GM23338 (cell line): ENCODE data around the gene TRAPPC2. TPM values are rescaled to one million over a fixed set of nuclear protein-coding genes. Genes with fewer than 3 reads are reported as not detected.

Source experiments
- ATAC-seq: fragments of 200-7000 bp; cut with Tn5 transposase; 3 replicates; pipeline ENCODE4 v1.9.1; 2020
- DNase-seq: peaks from one replicate; pipeline ENCODE4 v3.0.0-alpha.2; 2015; ENCODE audit warnings: low spot score
- H2AFZ ChIP-seq: fragments of 200-600 bp; sonication (generic); 2 replicates; pipeline ENCODE4 v1.8.0; 2016; ENCODE audit warnings: antibody characterized with exemption, mild to moderate bottlenecking, moderate library complexity
- H3F3A ChIP-seq: fragments of 200-600 bp; sonication (generic); replicated peaks from 2 replicates; pipeline ENCODE4 v1.8.0; 2017; ENCODE audit warnings: antibody characterized with exemption, mixed run types, low read depth
- H3K27ac ChIP-seq: fragments of 200-600 bp; sonication (generic); 2 replicates; pipeline ENCODE4 v1.6.1; 2016; ENCODE audit warnings: low read depth
- H3K27me3 ChIP-seq: fragments of 200-600 bp; sonication (generic); 2 replicates; pipeline ENCODE4 v1.8.0; 2016; ENCODE audit warnings: mild to moderate bottlenecking, mixed run types, moderate library complexity; ENCODE audit not compliant: insufficient read depth
- H3K36me3 ChIP-seq: fragments of 200-600 bp; sonication (generic); 2 replicates; pipeline ENCODE4 v1.8.0; 2016; ENCODE audit warnings: mild to moderate bottlenecking; ENCODE audit not compliant: insufficient read depth
- H3K4me1 ChIP-seq: fragments of 200-600 bp; sonication (generic); 2 replicates; pipeline ENCODE4 v1.8.0; 2016; ENCODE audit warnings: mild to moderate bottlenecking, moderate library complexity; ENCODE audit not compliant: insufficient read depth
- H3K4me2 ChIP-seq: fragments of 200-600 bp; sonication (generic); 2 replicates; pipeline ENCODE4 v1.7.1; 2017; ENCODE audit warnings: mixed run types
- H3K4me3 ChIP-seq: fragments of 200-600 bp; sonication (generic); 2 replicates; pipeline ENCODE4 v1.6.1; 2016; ENCODE audit warnings: mixed run types
- H3K79me2 ChIP-seq: fragments of 200-600 bp; sonication (generic); replicated peaks from 2 replicates; pipeline ENCODE4 v1.8.0; 2017; ENCODE audit warnings: mild to moderate bottlenecking; ENCODE audit not compliant: insufficient read depth
- H3K9me2 ChIP-seq: fragments of 200-600 bp; sonication (generic); 2 replicates; pipeline ENCODE4 v1.8.0; 2017; ENCODE audit not compliant: insufficient read depth
- H4K20me1 ChIP-seq: fragments of 200-600 bp; sonication (generic); replicated peaks from 2 replicates; pipeline ENCODE4 v1.8.0; 2017; ENCODE audit warnings: mild to moderate bottlenecking; ENCODE audit not compliant: insufficient read depth
- H3K27ac Mint-ChIP-seq: 2 replicates; pipeline ENCODE4 v1.8.0; 2020; ENCODE audit warnings: inconsistent platforms, mild to moderate bottlenecking, moderate library complexity, mixed read lengths
- H3K27me3 Mint-ChIP-seq: 3 replicates; pipeline ENCODE4 v1.8.0; 2022; ENCODE audit warnings: low read depth, mild to moderate bottlenecking, moderate library complexity, mixed read lengths, inconsistent platforms; ENCODE audit not compliant: insufficient read depth, poor library complexity
- H3K36me3 Mint-ChIP-seq: 3 replicates; pipeline ENCODE4 v1.8.0; 2021; ENCODE audit warnings: low read depth, mild to moderate bottlenecking, inconsistent platforms, moderate library complexity, mixed read lengths
- H3K4me1 Mint-ChIP-seq: 3 replicates; pipeline ENCODE4 v1.8.0; 2020; ENCODE audit warnings: mild to moderate bottlenecking, inconsistent platforms, mixed read lengths
- H3K4me3 Mint-ChIP-seq: 3 replicates; pipeline ENCODE4 v1.8.0; 2021; ENCODE audit warnings: moderate library complexity, mild to moderate bottlenecking, inconsistent platforms, mixed read lengths
- H3K9me3 Mint-ChIP-seq: 3 replicates; pipeline ENCODE4 v1.8.0; 2020; ENCODE audit warnings: moderate library complexity, mild to moderate bottlenecking, inconsistent platforms, mixed read lengths
- ETS1 ChIP-seq: IDR thresholded peaks from 2 replicates; pipeline ENCODE4 v1.6.1; 2016; ENCODE audit warnings: antibody characterized with exemption
- EZH2 ChIP-seq: fragments of 200-600 bp; sonication (generic); IDR thresholded peaks from one replicate; pipeline ENCODE4 v1.8.0; 2017; ENCODE audit warnings: antibody characterized with exemption, mild to moderate bottlenecking, low read depth; ENCODE audit not compliant: unreplicated experiment
- JUNB ChIP-seq: IDR thresholded peaks from one replicate; pipeline ENCODE4 v1.6.1; 2016; ENCODE audit warnings: antibody characterized with exemption; ENCODE audit not compliant: unreplicated experiment
- NANOG ChIP-seq: IDR thresholded peaks from 2 replicates; pipeline ENCODE4 v1.6.1; 2016; ENCODE audit warnings: antibody characterized with exemption, borderline replicate concordance
- POLR2AphosphoS5 ChIP-seq: IDR thresholded peaks from 2 replicates; pipeline ENCODE4 v1.6.1; 2016; ENCODE audit warnings: antibody characterized with exemption, low read depth
- REST ChIP-seq: IDR thresholded peaks from one replicate; pipeline ENCODE4 v1.6.1; 2018; ENCODE audit warnings: antibody characterized with exemption; ENCODE audit not compliant: unreplicated experiment
- STAT1 ChIP-seq: IDR thresholded peaks from one replicate; pipeline ENCODE4 v1.6.1; 2016; ENCODE audit warnings: antibody characterized with exemption; ENCODE audit not compliant: unreplicated experiment
- ZNF331 ChIP-seq: fragments of 250-450 bp; sonication (Bioruptor Pico); IDR thresholded peaks from 2 replicates; pipeline ENCODE4 v1.5.0; 2020; ENCODE audit warnings: low read depth, mild to moderate bottlenecking, moderate library complexity
- ZNF462 ChIP-seq: fragments of 250-450 bp; sonication (Bioruptor Pico); IDR thresholded peaks from 2 replicates; pipeline ENCODE4 v1.5.0; 2020; ENCODE audit warnings: mild to moderate bottlenecking, moderate library complexity
- polyA plus RNA-seq: library from polyadenylated mRNA; unstranded; fragments of >200 nt; fragmentation: Nextera tagmentation; extraction: Ambion mirVana; gene quantifications from 2 replicates; pipeline ENCODE4 v1.2.1, GENCODE V29; 2016
- total RNA-seq: library from RNA; depleted of rRNA; stranded (reverse); fragments of >200 nt; shearing (Covaris generic); gene quantifications from 2 replicates; pipeline ENCODE4 v1.2.3, GENCODE V29; 2014

TRAPPC2 gene
- total and polyA plus RNA-seq, 2 experiments from 2014 or later: 11.7 to 14.6 TPM

DNA sequence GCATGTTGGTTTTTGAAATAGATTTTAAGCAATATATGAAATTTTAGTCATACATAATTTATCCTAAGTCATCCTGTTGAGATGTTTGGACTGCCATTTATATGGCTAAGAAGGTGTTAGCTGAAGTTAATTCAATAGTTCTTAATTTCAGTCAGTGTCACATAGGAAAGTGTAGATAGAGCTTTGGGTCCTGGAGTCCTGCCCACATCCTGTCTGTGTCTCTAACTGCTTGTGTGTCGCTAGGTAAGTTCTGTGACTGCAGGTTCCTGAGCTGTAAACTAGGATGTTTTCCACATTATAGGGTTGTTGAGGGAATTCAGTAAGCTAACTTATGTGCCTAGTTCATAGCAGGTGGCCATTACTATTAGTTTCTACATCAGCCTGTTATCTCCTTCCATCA, 20.8 kb upstream of the TRAPPC2 start (continued):
- TF ChIP-seq ZNF462 (CRISPR knock-in tag) (no peak), JUNB (no peak), ETS1 (no peak), POLR2AphosphoS5 (no peak), NANOG (no peak), STAT1 (no peak)

GRCh38 chrX:13754765-13755164, 20.3 kb upstream of the TRAPPC2 start:
- H3K9me3 Mint-ChIP-seq: no peaks in the 10 kb centered on the region
- 0 out of 2 replicates have a peak, but pooled peaks cover 5% of the 10 kb centered on the region for H3K4me1 ChIP-seq
- no peaks in the 10 kb centered on the region for H3K27me3 ChIP-seq
- H3K36me3 Mint-ChIP-seq: peaks cover 58% of the 10 kb centered on the region
- no peak overlapping the region for H3K4me3 ChIP-seq
- no peak overlapping the region for H2AFZ ChIP-seq
- H3F3A ChIP-seq: no peaks in the 10 kb centered on the region
- no peak overlapping the region for H3K4me2 ChIP-seq
- H3K4me1 Mint-ChIP-seq: peaks cover 9% of the 10 kb centered on the region; the same call in 2 of the 3 replicates
- peaks cover 12% of the 10 kb centered on the region; the same call in 1 of the 2 replicates for H3K36me3 ChIP-seq
- no peaks in the 10 kb centered on the region for H3K79me2 ChIP-seq
- no peaks in the 10 kb centered on the region for H3K27me3 Mint-ChIP-seq
- no peak overlapping the region for H3K4me3 Mint-ChIP-seq
- ATAC-seq (no peak), DNase-seq (no peak)
- H4K20me1 ChIP-seq: no peaks in the 10 kb centered on the region
- H3K27ac Mint-ChIP-seq: no peak overlapping the region
- no peaks in the 10 kb centered on the region for H3K9me2 ChIP-seq
- no peak for TF ChIP-seq NANOG
- TF ChIP-seq JUNB: no peak
- TF ChIP-seq ETS1: no peak
- TF ChIP-seq POLR2AphosphoS5: no peak
- TF ChIP-seq REST: no peak
- TF ChIP-seq EZH2: no peak
- no peak for TF ChIP-seq STAT1
- TF ChIP-seq ZNF331: no peak
- no peak overlapping the region for H3K27ac ChIP-seq
